TTC549 (cell line): ENCODE data around the gene VPS13C.

Experiments used
- FAIRE-seq: peaks from 2 replicates; lab custom pipeline; 2012; peaks lifted over from hg19 to GRCh38; lab: Jason Lieb, UNC

VPS13C gene

DNA sequence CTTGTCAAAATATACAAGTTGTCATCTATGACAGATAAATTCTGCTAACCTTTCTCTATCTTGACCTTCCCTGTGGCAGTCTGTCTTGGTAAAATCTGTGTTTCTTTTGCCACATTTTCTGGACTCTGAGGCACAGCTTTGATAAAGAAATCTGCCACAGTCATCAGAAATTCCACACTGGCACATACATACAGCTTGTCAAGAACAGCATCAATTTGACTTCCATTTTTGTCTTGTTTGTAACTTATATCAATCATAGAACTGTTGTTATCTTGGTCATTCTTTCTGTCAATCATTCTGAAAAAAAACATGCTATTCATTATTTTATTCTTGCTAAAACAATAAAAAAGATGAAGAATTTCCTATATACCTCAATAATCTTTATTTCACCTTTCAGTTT, 130.8 kb downstream of the VPS13C start:
- FAIRE-seq, result no peak

DNA sequence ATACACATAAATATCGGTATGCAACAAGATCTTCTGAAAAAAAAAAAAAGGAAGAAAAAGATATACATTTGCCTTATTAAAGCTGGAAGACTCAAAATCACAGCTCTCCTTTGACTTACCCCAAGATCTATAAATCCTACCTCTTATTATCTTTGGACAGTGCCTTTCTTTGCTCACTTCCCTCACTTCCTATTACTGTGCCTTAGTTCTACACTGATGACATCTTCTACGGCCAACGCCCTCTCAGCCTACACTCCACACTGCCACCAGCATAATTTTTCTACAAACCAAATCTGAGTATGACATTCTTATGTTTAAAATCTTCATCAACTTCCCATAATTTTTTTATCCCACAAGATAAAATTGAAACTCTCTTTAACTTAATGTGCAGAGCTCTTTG, 137.1 kb downstream of the VPS13C start:
- no peak for FAIRE-seq

DNA sequence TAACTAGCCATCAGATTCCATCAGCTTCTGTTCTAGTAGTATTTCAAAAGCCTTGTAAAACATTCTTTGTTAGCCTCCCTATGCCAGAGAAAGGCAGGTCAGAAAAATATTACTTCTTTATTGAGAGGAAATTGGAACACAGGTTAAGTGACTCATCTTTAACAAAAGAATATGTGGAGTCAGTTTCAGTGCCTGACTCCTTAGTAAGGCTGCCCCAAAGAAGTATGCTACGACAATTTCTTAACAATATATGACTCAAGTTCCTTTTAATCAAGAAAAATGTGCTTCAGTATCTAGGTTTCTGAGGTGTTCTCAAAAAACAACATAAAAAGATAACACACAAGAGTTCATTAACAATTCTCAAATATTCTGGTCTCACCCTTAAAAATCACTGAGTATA, 139.2 kb downstream of the VPS13C start:
- no peak for FAIRE-seq

DNA sequence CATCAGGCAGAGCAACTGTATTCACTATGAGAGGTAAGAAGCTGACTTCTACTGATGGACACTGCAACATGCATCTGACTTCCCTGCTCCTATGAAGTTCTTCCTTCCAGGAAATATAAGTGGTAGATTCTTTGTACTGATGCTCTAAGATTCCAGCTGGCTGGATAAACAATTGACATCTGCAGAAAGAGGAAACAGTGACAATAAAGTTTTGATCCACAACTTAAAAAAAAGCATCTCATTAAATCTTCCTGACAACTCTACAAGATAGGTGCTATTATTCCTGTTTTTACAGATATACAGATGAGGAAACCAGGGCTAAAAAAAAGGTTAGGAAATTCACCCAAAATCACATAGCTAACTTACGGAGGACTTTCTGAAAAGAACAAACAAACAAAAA, 142.8 kb downstream of the VPS13C start:
- FAIRE-seq, result no peak

DNA sequence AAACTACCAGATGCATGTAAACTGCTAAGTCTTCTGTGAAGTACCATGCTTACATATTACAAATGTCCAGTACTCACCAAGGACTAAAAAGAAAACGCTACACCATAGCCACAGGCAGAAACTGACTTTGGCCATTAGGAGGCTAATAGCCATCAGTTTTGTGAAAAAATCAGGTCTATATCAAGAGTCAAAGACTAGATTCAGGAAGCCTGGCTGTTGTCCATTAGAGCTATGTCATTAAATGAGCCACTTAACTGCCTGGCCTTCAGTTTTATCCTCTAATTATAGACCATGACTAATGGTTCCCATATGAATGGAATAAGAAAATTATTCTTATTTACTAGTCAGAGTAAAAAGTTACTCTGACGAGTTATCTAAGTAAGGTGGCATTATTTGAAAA, 144.1 kb downstream of the VPS13C start:
- no peak for FAIRE-seq

DNA sequence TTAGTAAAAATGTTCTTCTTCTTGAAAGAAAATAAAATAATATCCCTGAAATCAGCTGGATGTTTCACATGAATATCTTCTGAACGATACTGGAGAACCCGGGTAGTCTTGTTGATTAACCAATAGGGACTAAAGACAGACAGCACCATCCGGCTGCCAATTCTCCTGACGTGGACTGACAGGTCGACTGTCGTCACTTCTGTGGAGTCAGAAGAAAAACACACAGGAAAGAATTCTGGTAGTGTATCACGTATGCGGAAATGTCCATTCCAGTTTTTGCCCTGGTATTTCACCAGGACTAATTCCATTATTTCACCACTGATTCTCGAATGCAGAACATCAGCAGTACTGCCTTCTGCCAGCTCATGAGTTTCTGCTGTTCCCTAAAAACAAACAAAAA, 144.6 kb downstream of the VPS13C start:
- FAIRE-seq, result no peak

DNA sequence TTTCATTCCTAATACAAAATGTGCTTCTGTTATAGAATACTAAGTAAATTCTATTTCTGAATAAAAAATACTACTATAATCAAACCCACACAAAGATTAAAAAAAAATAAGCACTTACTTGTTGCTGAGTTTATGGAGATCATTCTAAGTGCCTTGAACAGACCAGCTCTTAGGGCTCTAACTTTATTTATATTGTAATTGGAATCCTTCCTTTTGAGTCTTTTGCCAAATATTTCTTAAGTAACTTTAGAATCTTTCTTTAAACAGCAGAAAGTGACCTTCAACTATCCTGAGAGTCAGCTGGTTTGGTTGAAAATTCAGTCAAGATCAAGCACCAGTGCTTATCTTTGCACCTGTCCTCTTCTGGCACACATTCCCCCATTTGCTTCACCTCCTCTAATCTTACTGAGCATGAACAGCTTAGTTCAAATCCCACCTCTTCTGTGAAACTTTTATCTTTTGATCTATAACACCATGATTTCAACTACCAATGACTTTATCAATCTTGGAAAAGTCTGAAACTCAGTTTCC, 149.3 kb downstream of the VPS13C start:
- FAIRE-seq, result no peak

DNA sequence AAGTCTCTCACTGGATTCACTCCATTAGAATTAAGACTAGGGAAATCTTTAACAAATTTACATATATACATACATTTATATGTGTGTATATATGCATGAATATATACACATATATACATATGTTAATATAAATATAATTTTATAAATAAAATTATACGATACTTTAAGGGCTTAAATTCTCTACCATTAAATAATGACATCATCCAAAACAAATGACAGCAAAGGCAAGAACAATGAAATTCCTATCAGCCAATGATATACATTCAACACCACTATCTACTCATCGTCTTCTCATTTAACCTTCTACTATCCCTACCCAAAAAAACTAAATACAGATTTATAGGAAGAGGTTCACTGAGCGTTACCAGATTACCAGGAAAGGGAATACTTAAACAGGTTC, 152.0 kb downstream of the VPS13C start:
- no peak for FAIRE-seq

DNA sequence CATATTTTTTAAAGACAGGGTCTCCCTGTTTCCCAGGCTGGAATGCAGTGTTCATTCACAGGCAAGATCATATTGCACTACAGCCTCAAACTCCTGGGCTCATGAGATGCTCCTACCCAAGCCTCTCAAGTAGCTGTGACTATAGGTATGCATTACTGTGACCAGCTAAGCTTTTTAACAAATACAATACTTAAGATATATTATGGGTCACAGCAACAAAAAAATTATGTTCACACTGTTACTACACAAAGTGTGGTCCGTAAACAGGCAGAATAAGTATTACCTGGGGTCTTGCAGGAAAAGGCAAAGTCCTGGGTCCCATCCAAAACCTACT, 152.5 kb downstream of the VPS13C start:
- no peak for FAIRE-seq

DNA sequence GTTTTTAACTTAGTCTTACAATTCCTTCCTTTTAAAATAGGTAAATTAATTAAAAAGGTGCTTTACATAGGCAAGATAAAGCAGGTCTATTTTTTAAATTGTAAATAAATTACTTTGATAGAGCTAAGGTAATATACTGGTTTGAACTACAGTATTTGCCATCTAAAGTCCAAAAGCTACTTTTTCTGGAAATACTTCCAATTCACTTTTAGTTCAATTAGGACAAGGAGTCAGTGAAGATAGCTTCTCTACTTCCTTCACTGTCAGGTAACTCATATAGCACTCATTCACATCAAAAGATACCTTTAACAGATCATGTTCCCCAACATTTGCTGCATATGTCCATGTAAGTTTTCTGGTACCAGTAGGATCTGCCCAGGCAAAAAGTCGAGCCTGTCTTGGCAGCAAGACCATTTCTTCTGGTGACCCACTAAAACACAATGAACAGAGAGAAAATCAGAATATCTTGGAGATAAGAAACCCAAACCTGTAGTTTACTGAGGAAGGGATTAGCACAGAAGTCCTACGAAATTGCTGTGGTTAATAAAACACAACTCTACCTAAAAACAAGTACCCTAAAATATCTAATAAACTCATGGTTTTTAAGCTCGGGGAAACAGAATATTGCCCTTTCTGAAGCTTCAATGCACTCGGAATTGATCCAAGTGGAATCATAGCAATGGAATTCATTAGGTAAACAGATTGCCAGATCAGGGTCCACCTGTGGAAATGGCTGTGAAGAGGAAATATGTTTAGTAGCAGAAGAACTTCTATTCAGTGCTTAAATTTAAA, 153.1 kb downstream of the VPS13C start:
- FAIRE-seq, result no peak

DNA sequence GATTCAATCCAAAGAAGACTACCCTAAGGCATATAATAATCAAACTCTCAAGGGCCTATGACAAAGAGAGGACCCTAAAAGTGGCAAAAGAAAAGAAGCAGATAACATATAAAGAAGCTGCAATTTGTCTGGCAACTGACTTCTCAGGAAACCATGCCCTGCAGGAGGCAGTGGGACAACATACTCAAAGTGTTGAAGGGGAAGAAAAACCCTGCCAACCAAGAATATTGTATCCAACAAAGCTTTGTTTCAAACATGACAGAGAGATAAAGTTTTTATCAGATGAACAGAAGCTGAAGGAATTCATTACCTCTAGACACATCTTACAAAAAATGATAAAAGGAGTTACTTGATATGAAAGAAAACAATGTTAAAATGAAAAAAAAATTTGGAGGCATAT, 167.1 kb downstream of the VPS13C start:
- FAIRE-seq, result no peak

DNA sequence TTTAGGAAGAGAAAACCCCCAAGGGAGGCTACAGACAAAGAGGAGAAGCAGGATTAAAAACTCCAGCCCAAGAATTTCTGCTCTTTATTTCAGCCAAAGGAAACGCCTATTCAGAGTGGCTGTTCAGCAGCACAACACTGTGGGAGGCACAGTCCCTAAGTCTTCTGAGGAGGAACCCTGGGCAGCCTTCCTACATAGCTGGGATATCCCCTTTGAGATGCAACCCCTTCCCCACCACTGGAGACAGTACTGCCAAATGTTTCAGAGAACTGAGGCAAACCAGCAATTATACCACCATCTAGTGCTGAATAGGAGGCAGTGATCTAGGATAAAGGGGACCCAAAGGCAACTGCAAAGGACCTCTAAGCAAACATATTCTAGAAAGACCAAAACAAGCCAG, 168.1 kb downstream of the VPS13C start:
- no peak for FAIRE-seq

DNA sequence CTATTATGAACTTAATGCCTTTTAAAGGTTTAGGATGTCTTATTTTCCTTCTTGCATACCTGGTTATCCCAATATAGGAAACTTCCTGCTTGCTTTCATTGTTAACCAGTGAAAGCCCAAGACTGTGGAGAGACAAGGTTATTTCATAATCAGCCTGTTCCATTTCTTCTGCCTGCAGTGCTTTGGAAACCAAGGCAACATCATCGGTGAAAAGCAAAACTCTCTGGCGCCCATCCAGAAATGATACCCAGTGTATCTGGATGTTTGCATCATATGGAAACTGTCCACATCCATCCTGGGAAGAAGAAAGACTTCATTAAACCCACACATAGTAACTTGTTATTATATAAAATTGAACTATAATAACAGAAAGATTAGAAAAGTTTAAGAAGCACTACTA, 170.1 kb downstream of the VPS13C start:
- no peak for FAIRE-seq

DNA sequence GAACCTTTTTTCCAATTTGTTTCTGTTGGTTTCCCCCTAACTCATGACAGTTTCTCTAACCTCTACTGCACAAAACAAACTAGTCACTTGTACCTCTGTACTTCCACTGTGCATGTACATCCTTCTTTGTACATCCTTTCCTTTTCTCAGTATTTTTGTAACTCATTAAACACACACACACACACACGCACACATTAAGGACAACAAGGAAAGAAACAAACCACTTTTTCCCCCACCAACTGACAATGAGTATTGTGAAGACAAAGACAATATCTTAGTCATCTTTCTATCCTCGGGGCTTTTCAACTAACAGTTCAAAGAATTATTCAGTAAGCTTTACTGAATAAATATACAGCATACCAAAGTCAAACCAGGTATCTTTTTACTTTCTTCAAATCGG, 170.5 kb downstream of the VPS13C start:
- FAIRE-seq, result no peak

DNA sequence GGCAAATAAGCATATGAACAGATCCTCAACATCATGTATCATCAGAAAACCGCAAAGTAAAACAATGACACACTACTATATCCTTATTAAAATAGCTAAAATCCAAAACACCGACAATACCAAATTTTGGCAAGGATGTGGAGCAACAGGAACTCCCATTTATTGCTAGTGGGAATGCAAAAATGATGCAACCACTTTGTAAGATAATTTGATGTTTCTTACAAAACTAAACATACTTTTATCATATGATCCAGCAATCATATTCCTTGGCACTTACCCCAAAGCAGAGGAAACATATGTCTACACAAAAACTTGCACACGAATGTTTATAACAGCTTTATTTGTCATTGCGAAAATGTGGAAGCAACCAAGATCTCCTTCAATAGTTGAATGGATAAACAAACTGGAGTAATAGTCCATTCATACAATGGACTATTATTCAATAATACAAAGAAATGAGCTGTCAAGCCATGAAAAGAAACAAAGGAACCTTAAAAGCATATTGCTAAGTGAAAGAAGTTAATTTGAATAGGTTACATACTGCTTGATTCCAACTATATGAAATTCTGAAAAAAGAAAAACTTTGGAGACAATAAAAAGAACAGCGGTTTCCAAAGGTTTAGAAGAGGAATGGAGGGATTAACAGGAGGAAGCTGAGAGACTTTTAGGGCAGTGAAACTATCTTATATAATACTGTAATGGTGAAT, 172.0 kb downstream of the VPS13C start:
- no peak for FAIRE-seq

DNA sequence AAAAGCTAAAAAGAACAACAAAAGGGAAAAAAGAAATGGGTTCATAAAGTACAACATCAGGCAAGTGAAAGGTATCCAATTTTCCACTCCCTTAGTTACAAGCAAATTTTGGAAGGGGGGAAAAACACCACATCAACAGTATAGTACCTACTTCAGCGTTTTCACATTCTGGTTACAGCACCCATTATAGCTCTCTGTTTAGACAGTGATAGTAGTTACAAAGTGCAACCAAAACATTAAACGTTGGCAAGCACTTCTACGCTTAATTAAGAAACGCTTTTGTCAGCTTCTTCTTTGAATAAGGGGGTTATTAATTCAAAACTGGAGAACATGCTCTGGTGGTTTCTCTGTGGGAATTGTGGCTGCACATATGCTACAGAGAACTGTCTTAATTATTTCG, 180.2 kb downstream of the VPS13C start:
- FAIRE-seq, result no peak

DNA sequence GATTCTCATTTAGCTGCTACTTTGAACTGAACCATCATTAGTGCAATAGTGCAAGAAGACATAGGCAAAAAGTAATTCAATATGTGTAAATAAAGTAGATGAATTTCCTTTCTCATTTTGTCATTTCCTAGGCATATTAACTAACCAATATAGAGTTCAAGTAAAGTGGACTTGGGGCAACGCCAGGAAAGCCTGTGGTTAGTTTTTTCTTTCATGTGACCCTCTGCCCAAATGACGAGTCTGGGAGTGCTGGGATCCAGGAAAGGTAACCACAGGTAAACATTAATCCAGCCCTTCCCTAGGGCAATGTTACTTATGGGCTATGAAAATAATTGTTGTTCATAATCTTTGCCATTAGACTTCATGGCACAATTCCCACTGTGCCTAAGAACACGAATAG, 181.0 kb downstream of the VPS13C start:
- no peak for FAIRE-seq

DNA sequence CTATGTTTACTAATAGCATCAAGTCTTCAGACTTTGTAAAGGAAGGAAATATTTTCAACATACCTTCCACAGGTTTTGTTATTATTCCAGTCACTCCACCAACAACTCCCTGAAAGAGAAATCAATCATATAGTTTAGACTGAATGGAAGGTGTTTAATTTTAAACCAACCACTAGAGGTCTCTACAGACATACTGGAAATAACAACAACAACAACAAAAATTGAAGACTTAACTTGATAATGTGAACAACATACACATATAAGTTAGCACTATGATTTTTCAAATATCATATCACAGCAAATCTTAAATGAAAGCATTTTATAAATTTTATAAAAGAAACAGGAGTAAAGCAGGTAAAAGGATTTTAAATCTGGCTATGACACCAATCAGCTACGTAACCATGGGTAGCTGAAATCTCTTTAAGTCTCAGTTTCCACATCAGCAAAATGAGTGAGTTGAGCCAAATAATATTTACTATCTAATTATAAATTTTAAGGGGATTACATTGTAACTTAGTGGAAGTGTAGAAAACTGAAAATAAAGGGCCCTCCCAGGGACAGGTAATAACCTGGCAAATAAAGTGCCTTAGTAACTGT, 188.2 kb downstream of the VPS13C start:
- peak; percentile 90 for FAIRE-seq

DNA sequence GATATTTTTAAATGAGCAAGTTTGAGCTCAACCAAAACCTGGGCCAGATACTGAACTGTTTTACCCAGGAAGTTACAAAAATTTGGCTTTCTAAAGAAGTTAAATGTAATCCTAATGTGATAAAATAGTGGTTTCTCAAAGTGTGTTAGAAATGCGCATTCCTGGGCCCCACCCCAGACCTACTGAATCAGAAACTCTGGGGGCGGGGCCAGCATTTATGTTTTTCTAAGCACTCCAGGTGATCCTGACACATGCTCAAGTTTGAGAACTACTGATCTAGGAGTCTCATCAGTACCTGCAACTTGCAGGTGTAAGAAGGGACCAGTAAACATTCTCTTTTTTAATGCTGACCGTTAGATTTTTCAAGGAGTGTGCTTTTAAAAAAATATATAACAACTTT, 190.6 kb downstream of the VPS13C start:
- no peak for FAIRE-seq

DNA sequence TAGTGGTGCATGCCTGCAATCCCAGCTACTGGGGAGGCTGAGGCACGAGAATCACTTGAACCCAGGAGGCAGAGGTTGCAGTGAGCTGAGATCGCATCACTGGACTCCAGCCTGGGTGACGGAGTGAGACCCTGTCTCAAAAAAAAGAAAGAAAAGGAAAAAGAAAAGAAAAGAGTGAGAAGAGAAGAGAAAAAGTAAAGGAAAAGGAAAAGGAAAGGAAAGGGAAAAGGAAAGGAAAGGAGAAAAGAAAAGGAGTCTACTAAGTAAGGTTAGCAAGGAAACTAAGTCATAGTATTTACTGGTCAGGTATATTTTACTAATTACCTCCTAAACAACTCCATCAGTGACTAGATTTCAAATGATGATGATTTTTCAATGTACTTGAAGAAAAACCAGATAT, 198.3 kb downstream of the VPS13C start:
- no peak for FAIRE-seq

DNA sequence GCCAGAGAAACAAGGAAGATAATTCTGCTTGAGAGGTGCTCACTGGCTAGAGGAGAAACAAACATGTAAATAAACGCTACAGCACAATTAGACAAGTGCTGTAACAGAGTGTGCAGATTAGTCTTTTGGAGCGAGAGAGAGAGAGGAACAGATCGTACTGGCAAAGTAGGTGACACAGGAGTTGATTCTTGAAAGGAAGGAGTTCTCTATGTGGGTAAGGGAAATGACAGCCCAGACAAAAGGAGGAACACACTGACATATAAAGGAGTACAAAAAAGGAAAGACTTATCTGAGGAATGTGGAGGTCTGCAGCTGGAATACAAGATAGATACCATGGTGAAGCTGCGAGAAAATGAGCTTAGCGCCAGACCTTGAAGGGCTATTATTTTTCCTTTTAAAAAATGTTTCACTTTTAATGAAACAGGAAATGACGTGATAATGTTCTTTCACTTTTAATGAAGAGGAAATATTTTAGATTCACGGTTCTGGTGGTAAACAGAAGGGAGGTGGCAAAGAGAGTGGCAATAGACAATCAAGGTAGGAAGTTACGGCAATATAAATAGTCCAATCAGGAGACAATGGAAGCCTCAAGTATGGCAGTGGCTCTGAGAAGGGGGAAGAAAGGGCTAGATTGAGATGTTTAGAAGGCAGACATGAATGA, 202.9 kb downstream of the VPS13C start:
- no peak for FAIRE-seq

DNA sequence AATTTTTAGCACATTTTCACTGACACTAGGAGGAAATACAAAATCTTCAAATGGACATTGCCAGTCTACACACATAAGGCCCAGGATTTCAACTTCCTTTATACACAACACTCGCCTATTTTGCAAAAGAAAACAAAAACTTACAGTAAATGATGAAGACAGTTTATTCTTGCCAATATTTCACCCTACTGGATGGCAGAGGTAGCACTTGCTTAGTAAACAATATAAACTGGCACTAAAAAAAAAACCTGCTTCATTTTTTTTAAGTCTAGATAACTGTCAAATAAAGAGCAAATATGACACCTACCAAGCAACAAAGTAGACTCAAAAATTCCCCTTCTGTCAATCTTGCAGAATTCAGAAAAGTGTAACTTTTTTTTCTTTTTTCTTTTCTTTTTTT, 204.0 kb downstream of the VPS13C start:
- FAIRE-seq, result no peak

DNA sequence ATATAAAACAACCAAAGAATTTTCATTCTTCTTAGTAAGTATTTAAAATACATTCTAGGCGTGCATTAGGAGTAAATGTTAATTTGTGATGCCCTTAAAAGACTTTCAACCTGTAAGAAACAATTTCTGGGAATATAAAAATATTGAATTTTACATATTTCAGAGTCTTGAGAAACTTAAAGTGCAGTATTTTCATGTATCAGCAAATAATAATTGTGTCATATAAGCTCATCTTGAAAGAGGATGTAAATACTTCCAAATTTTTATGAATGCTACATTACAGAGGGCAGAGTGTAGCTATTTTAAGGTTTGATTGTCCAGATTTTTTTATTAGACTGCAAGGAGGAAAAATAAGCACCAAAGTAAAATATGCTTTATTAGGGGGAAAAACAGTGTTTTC, 207.1 kb downstream of the VPS13C start:
- FAIRE-seq, result no peak
